Activated naive CD4-positive, alpha-beta T cell treated with anti-CD3 and anti-CD28 coated beads for 36 hours (primary cell): ENCODE measurements around the gene SUPT5H. TPM values are rescaled to one million over a fixed set of nuclear protein-coding genes. Genes with fewer than 3 reads are reported as not detected.

Experiments used
- CTCF ChIA-PET: fragments of 350-600 bp; sonication (Branson Sonifier 250); formaldehyde crosslinking; loops from one replicate; lab custom pipeline; 2021; ENCODE audit warnings: antibody characterized with exemption; lab: Charles Lee
- DNase-seq: peaks from one replicate; pipeline ENCODE4 v3.0.0-alpha.2; 2020
- H3K27ac Mint-ChIP-seq: one replicate; pipeline ENCODE4 v1.8.0; 2021; ENCODE audit warnings: mild to moderate bottlenecking, mixed read lengths
- H3K27me3 Mint-ChIP-seq: one replicate; pipeline ENCODE4 v1.8.0; 2021; ENCODE audit warnings: low read depth, mixed read lengths
- H3K36me3 Mint-ChIP-seq: one replicate; pipeline ENCODE4 v1.8.0; 2021; ENCODE audit warnings: low read depth, mixed read lengths
- H3K4me1 Mint-ChIP-seq: one replicate; pipeline ENCODE4 v1.8.0; 2021; ENCODE audit warnings: low read depth, mixed read lengths
- H3K4me3 Mint-ChIP-seq: one replicate; pipeline ENCODE4 v1.8.0; 2021; ENCODE audit warnings: mild to moderate bottlenecking, moderate library complexity, mixed read lengths
- H3K9me3 Mint-ChIP-seq: one replicate; pipeline ENCODE4 v1.8.0; 2021; ENCODE audit warnings: mixed read lengths
- intact Hi-C: fragments of 100-400 bp; cut with micrococcal nuclease; formaldehyde crosslinking; loops from one replicate; pipeline ENCODE4 v1.15.1; 2023
- total RNA-seq, 2 experiments: library from RNA; stranded (reverse); gene quantifications; one replicate each; pipeline ENCODE4 v1.2.3, GENCODE V29; 2021

SUPT5H gene
- total RNA-seq, 2 experiments from 2014 or later, result 129 to 139 TPM

GRCh38 chr19:39410017-39410830, 35.2 kb upstream of the SUPT5H start:
- Mint-ChIP-seq H3K27me3 (peaks cover 2% of the 10 kb centered on the region), H3K4me1 (peaks cover 44% of the 10 kb centered on the region)
- intact Hi-C loops, result no loop called here

GRCh38 chr19:39410831-39411080, 34.6 kb upstream of the SUPT5H start:
- Mint-ChIP-seq H3K27me3 (peaks cover 2% of the 10 kb centered on the region), H3K4me1 (peaks cover 39% of the 10 kb centered on the region), H3K27ac (peak overlapping the region; percentile 85), H3K4me3 (peak overlapping the region; percentile 82), H3K9me3 (no peaks in the 10 kb centered on the region), H3K36me3 (peaks cover 29% of the 10 kb centered on the region)
- CTCF ChIA-PET, result interaction anchor here (0.9 to 2.1 kb wide), 6 partner anchors 9 to 173 kb away, joined by 3 to 97 read pairs (median 9); partner anchors contain the start of genes MED29 and PAF1
- no peak for DNase-seq
- intact Hi-C loops, result no loop called here

More at GRCh38 chr19:39410017-39410830, 35.2 kb upstream of the SUPT5H start:
- Mint-ChIP-seq H3K4me3 (peak overlapping the region; percentile 82), H3K9me3 (no peaks in the 10 kb centered on the region), H3K27ac (peak overlapping the region; percentile 85), H3K36me3 (peaks cover 29% of the 10 kb centered on the region)
- DNase-seq, result peak; percentile 73
- CTCF ChIA-PET, result interaction anchor here (3.7 kb wide), 1 partner anchor 13 kb away, joined by 26 read pairs; no protein-coding TSS in a partner anchor

GRCh38 chr19:39411081-39411831, 34.1 kb upstream of the SUPT5H start:
- H3K27ac Mint-ChIP-seq, result peak overlapping the region; percentile 85
- H3K4me3 Mint-ChIP-seq, result peak overlapping the region; percentile 82
- CTCF ChIA-PET, result interaction anchor here (0.6 to 2.1 kb wide), 14 partner anchors 10 to 173 kb away, joined by 3 to 97 read pairs (median 5); partner anchors contain the start of genes GMFG, MED29, PAF1 and RPS16
- peaks cover 28% of the 10 kb centered on the region for H3K36me3 Mint-ChIP-seq
- no peaks in the 10 kb centered on the region for H3K9me3 Mint-ChIP-seq
- DNase-seq, result peak; percentile 34
- peaks cover 35% of the 10 kb centered on the region for H3K4me1 Mint-ChIP-seq
- intact Hi-C loops, result no loop called here
- H3K27me3 Mint-ChIP-seq, result peaks cover 2% of the 10 kb centered on the region

- Mint-ChIP-seq H3K4me3 (peak overlapping the region; percentile 82), H3K36me3 (peaks cover 26% of the 10 kb centered on the region), H3K4me1 (peaks cover 34% of the 10 kb centered on the region), H3K27ac (peak overlapping the region; percentile 85), H3K9me3 (no peaks in the 10 kb centered on the region), H3K27me3 (peaks cover 2% of the 10 kb centered on the region)
- CTCF ChIA-PET, result interaction anchor here (0.6 to 2.1 kb wide), 14 partner anchors 10 to 174 kb away, joined by 3 to 97 read pairs (median 5); partner anchors contain the start of genes GMFG, MED29, PAF1 and RPS16
- DNase-seq, result peak; percentile 96
- intact Hi-C loops, result loop anchor here (1.0 kb wide), 11 partner anchors 9 to 289 kb away; partner anchors contain the start of genes EID2, MED29, PAF1 and SAMD4B
Observed at GRCh38 chr19:39411832-39412099, 33.6 kb upstream of the SUPT5H start.

GRCh38 chr19:39412100-39412866, 33.1 kb upstream of the SUPT5H start, which contains the start of gene PLEKHG2:
TSS of gene PLEKHG2 (plus strand) at chr19:39412669. CDS start at chr19:39414087, 1,418 bp downstream.
- Mint-ChIP-seq H3K27me3 (peaks cover 2% of the 10 kb centered on the region), H3K4me1 (peaks cover 34% of the 10 kb centered on the region), H3K36me3 (peaks cover 21% of the 10 kb centered on the region), H3K4me3 (peak within 1 kb of the TSS; percentile 85), H3K27ac (peak within 1 kb of the TSS; percentile 85), H3K9me3 (no peaks in the 10 kb centered on the region)
- CTCF ChIA-PET, result interaction anchor here (0.9 to 2.1 kb wide), 8 partner anchors 11 to 77 kb away, joined by 5 to 97 read pairs (median 9); partner anchors contain the start of genes GMFG, MED29, PAF1 and RPS16
- intact Hi-C loops, result loop anchor here (1.0 kb wide), 11 partner anchors 10 to 290 kb away; partner anchors contain the start of genes EID2, MED29, PAF1 and SAMD4B
- peak; percentile 98 for DNase-seq

- Mint-ChIP-seq H3K9me3 (no peaks in the 10 kb centered on the region), H3K27me3 (peaks cover 2% of the 10 kb centered on the region), H3K36me3 (peaks cover 15% of the 10 kb centered on the region), H3K4me3 (peak overlapping the region; percentile 82), H3K27ac (peak overlapping the region; percentile 85), H3K4me1 (peaks cover 34% of the 10 kb centered on the region)
- intact Hi-C loops, result loop anchor here (1.0 kb wide), 11 partner anchors 11 to 291 kb away; partner anchors contain the start of genes EID2, MED29, PAF1 and SAMD4B
- CTCF ChIA-PET, result interaction anchor here (1.8 to 2.1 kb wide), 2 partner anchors 15 to 23 kb away, joined by 7 to 97 read pairs; partner anchors contain the start of gene RPS16
- no peak for DNase-seq
Observed at GRCh38 chr19:39412867-39413271, 32.5 kb upstream of the SUPT5H start.

GRCh38 chr19:39413272-39413910, 32.0 kb upstream of the SUPT5H start:
- peak; percentile 29 for DNase-seq
- peaks cover 10% of the 10 kb centered on the region for H3K36me3 Mint-ChIP-seq
- intact Hi-C loops, result no loop called here
- H3K27ac Mint-ChIP-seq, result peak overlapping the region; percentile 85
- H3K4me3 Mint-ChIP-seq, result peak overlapping the region; percentile 85
- no peaks in the 10 kb centered on the region for H3K9me3 Mint-ChIP-seq
- CTCF ChIA-PET, result interaction anchor here (0.9 kb wide), 1 partner anchor 22 kb away, joined by 3 read pairs; the partner anchor contains the start of genes MED29 and PAF1
- H3K4me1 Mint-ChIP-seq, result peaks cover 34% of the 10 kb centered on the region
- peaks cover 2% of the 10 kb centered on the region for H3K27me3 Mint-ChIP-seq

- Mint-ChIP-seq H3K9me3 (no peaks in the 10 kb centered on the region), H3K27ac (peak overlapping the region; percentile 70), H3K4me3 (peak overlapping the region; percentile 85), H3K4me1 (peaks cover 30% of the 10 kb centered on the region), H3K27me3 (peaks cover 2% of the 10 kb centered on the region), H3K36me3 (peaks cover 4% of the 10 kb centered on the region)
- CTCF ChIA-PET, result interaction anchor here (0.9 to 2.1 kb wide), 3 partner anchors 14 to 67 kb away, joined by 3 to 6 read pairs (median 4); partner anchors contain the start of genes MED29 and PAF1
- intact Hi-C loops, result no loop called here
- peak; percentile 35 for DNase-seq
Observed at GRCh38 chr19:39413911-39414608, 31.3 kb upstream of the SUPT5H start.

GRCh38 chr19:39415111-39416046, 30.0 kb upstream of the SUPT5H start:
- Mint-ChIP-seq H3K4me3 (no peak overlapping the region), H3K4me1 (peaks cover 26% of the 10 kb centered on the region), H3K36me3 (peaks cover 3% of the 10 kb centered on the region), H3K9me3 (no peaks in the 10 kb centered on the region), H3K27me3 (peaks cover 2% of the 10 kb centered on the region), H3K27ac (no peak overlapping the region)
- CTCF ChIA-PET, result interaction anchor here (1.0 to 2.1 kb wide), 4 partner anchors 13 to 69 kb away, joined by 3 to 6 read pairs (median 4); partner anchors contain the start of gene RPS16
- intact Hi-C loops, result no loop called here
- no peak for DNase-seq
